HCT116 (cell line): ENCODE results near the gene UGT2A2. TPM values are rescaled to one million over a fixed set of nuclear protein-coding genes. Genes with fewer than 3 reads are reported as not detected.

Source experiments
- ATAC-seq: fragments of 200-7000 bp; cut with Tn5 transposase; 2 replicates; pipeline ENCODE4 v1.9.1; 2020; ENCODE audit warnings: mild to moderate bottlenecking, moderate library complexity
- BruUV-seq: library from RNA; stranded (reverse); fragments of 400-500 nt; replicated peaks from 2 replicates; lab custom pipeline; 2021; lab: Mats Ljungman, UMichigan
- CTCF ChIA-PET: fragments of 300-600 bp; sonication (Branson Sonifier 250); formaldehyde crosslinking; loops from one replicate; lab custom pipeline; 2021; ENCODE audit warnings: antibody characterized with exemption; lab: Charles Lee
- POLR2A ChIA-PET: fragments of 300-600, 350-600 bp; sonication (Branson Sonifier 250); formaldehyde crosslinking; loops from one replicate; lab custom pipeline; 2021; ENCODE audit warnings: antibody characterized with exemption; lab: Charles Lee
- RAD21 ChIA-PET, 2 experiments: fragments of 300-600 bp; sonication (Branson Sonifier 250); formaldehyde crosslinking; loops; one replicate each; lab custom pipeline; 2023; ENCODE audit warnings: low total read pairs in 2 of 2; ENCODE audit not compliant: uncharacterized antibody in 2 of 2, unreplicated experiment in 2 of 2, low non-redundant PET in 1 of 2; lab: Charles Lee
- DNase-seq: peaks from one replicate; pipeline ENCODE4 v3.0.0-alpha.2; 2010; ENCODE audit warnings: low read depth, low spot score
- H2AFZ ChIP-seq: fragments of 200-600 bp; shearing (Covaris generic), sonication (generic); 2 replicates; pipeline ENCODE4 v1.6.1; 2017; ENCODE audit warnings: low read depth, mixed run types, mixed read lengths, antibody characterized with exemption, low read length; ENCODE audit not compliant: poor library complexity, severe bottlenecking
- H3K27ac ChIP-seq: 2 replicates; pipeline ENCODE4 v1.5.1; 2012; ENCODE audit warnings: low read depth, low read length
- H3K27me3 ChIP-seq: fragments of 200-600 bp; sonication (generic); 2 replicates; pipeline ENCODE4 v1.6.1; 2016; ENCODE audit warnings: mixed run types, low read length, mixed read lengths; ENCODE audit not compliant: insufficient read depth
- H3K36me3 ChIP-seq, 2 experiments: fragments of 200-500 bp in 1 of 2; fragments of 200-600 bp in 1 of 2; sonication (Bioruptor generic) in 1 of 2; sonication (generic) in 1 of 2; 2 replicates each; pipeline versions ENCODE4 v1.5.1 to v1.6.1; 2014 to 2016; ENCODE audit warnings: low read length in 2 of 2, inconsistent platforms in 1 of 2, mixed read lengths in 1 of 2, mixed run types in 1 of 2; ENCODE audit not compliant: insufficient read depth in 2 of 2, control insufficient read depth in 1 of 2
- H3K4me1 ChIP-seq, 2 experiments: fragments of 200-600 bp in 1 of 2; sonication (generic) in 1 of 2; 2 replicates each; pipeline versions ENCODE4 v1.5.1 to v1.6.1; 2012 to 2017; ENCODE audit warnings: low read length in 2 of 2, inconsistent platforms in 1 of 2, mild to moderate bottlenecking in 1 of 2, mixed read lengths in 1 of 2, mixed run types in 1 of 2, moderate library complexity in 1 of 2; ENCODE audit not compliant: insufficient read depth in 2 of 2, control insufficient read depth in 1 of 2
- H3K4me2 ChIP-seq: fragments of 200-600 bp; sonication (generic); 2 replicates; pipeline ENCODE4 v1.6.1; 2017; ENCODE audit warnings: mixed run types, low read length, mixed read lengths
- H3K4me3 ChIP-seq, 2 experiments: fragments of 200-600 bp in 1 of 2; sonication (generic) in 1 of 2; replicated peaks in 1 of 2; 2 replicates each; pipeline ENCODE4 v1.5.1; 2011 to 2016; ENCODE audit warnings: low read length in 2 of 2, control low read depth in 1 of 2, low read depth in 1 of 2, mild to moderate bottlenecking in 1 of 2, mixed read lengths in 1 of 2, mixed run types in 1 of 2
- H3K79me2 ChIP-seq: fragments of 200-600 bp; sonication (generic); 2 replicates; pipeline ENCODE4 v1.6.1; 2017; ENCODE audit warnings: mild to moderate bottlenecking, mixed run types, low read length, moderate library complexity, mixed read lengths; ENCODE audit not compliant: insufficient read depth
- H3K9ac ChIP-seq: fragments of 200-600 bp; sonication (generic); 2 replicates; pipeline ENCODE4 v1.6.1; 2016; ENCODE audit warnings: low read length, mixed read lengths
- H3K9me2 ChIP-seq: fragments of 200-600 bp; sonication (generic), shearing (Covaris generic); 2 replicates; pipeline ENCODE4 v1.6.1; 2017; ENCODE audit warnings: mixed run types, mild to moderate bottlenecking, moderate library complexity; ENCODE audit not compliant: insufficient read depth
- H3K9me3 ChIP-seq, 2 experiments: fragments of 200-500 bp in 1 of 2; fragments of 200-600 bp in 1 of 2; sonication (Bioruptor generic) in 1 of 2; sonication (generic) in 1 of 2; 2 replicates each; pipeline ENCODE4 v1.6.1; 2014 to 2017; ENCODE audit warnings: low read length in 2 of 2, mixed read lengths in 2 of 2, inconsistent platforms in 1 of 2, low read depth in 1 of 2, mild to moderate bottlenecking in 1 of 2, mixed run types in 1 of 2, moderate library complexity in 1 of 2; ENCODE audit not compliant: control insufficient read depth in 1 of 2, insufficient read depth in 1 of 2
- H4K20me1 ChIP-seq: fragments of 200-600 bp; sonication (generic), shearing (Covaris generic); 2 replicates; pipeline ENCODE4 v1.6.1; 2017; ENCODE audit warnings: mixed run types, mild to moderate bottlenecking, moderate library complexity; ENCODE audit not compliant: insufficient read depth
- CEBPB ChIP-seq: IDR thresholded peaks from 2 replicates; pipeline ENCODE4 v1.6.1; 2012; ENCODE audit warnings: low read depth
- CTCF ChIP-seq, 3 experiments: fragments of 200-600 bp in 1 of 3; sonication (generic) in 1 of 3; IDR thresholded peaks in 2 of 3; conservative IDR thresholded peaks in 1 of 3; 2 replicates each; pipeline ENCODE4 v1.5.1; 2012 to 2017; ENCODE audit warnings: low read depth in 2 of 3, low read length in 2 of 3, antibody characterized with exemption in 1 of 3, borderline replicate concordance in 1 of 3, control low read depth in 1 of 3, mild to moderate bottlenecking in 1 of 3, mixed read lengths in 1 of 3, mixed run types in 1 of 3, moderate library complexity in 1 of 3; ENCODE audit not compliant: insufficient read depth in 1 of 3
- ELF1 ChIP-seq: IDR thresholded peaks from 2 replicates; pipeline ENCODE4 v1.6.1; 2012; ENCODE audit warnings: low read depth, borderline replicate concordance
- EZH2phosphoT487 ChIP-seq: fragments of 200-600 bp; IDR thresholded peaks from 2 replicates; pipeline ENCODE4 v1.6.1; 2018; ENCODE audit warnings: antibody characterized with exemption, borderline replicate concordance
- JUND ChIP-seq: IDR thresholded peaks from 2 replicates; pipeline ENCODE4 v1.6.1; 2012
- POLR2AphosphoS5 ChIP-seq: IDR thresholded peaks from 2 replicates; pipeline ENCODE4 v1.6.1; 2011; ENCODE audit warnings: mild to moderate bottlenecking, low read depth, low read length, moderate library complexity
- REST ChIP-seq: IDR thresholded peaks from 2 replicates; pipeline ENCODE4 v1.6.1; 2012; ENCODE audit warnings: low read depth
- SP1 ChIP-seq: IDR thresholded peaks from 2 replicates; pipeline ENCODE4 v1.6.1; 2012; ENCODE audit warnings: low read depth
- SRF ChIP-seq: IDR thresholded peaks from 2 replicates; pipeline ENCODE4 v1.6.1; 2012; ENCODE audit warnings: low read depth
- TCF7L2 ChIP-seq: IDR thresholded peaks from 2 replicates; pipeline ENCODE4 v1.7.0; 2011; ENCODE audit warnings: borderline replicate concordance, inconsistent platforms; ENCODE audit not compliant: insufficient read depth, insufficient read length; ENCODE audit errors: extremely low read depth
- YY1 ChIP-seq: IDR thresholded peaks from 2 replicates; pipeline ENCODE4 v1.6.1; 2011; ENCODE audit warnings: low read length, low read depth, moderate library complexity, mild to moderate bottlenecking; ENCODE audit not compliant: insufficient replicate concordance; ENCODE audit errors: extremely low read depth
- ZBTB33 ChIP-seq: IDR thresholded peaks from 2 replicates; pipeline ENCODE4 v1.6.1; 2011; ENCODE audit warnings: mild to moderate bottlenecking, low read length, moderate library complexity; ENCODE audit not compliant: insufficient replicate concordance; ENCODE audit errors: extremely low read depth
- intact Hi-C: fragments of 100-400 bp; cut with micrococcal nuclease; formaldehyde crosslinking; loops from 2 replicates; pipeline ENCODE4 v1.10.0; 2022
- total RNA-seq: library from RNA; stranded (reverse); gene quantifications from one replicate; pipeline ENCODE4 v1.2.1, GENCODE V29; 2021; ENCODE audit not compliant: unreplicated experiment

UGT2A2 gene
- total RNA-seq, 1 experiment from 2014 or later: not detected

GRCh38 chr4:69650872-69651271 lies 11.4 kb upstream of the UGT2A2 start:
- H3K9me3 ChIP-seq: no peaks in the 10 kb centered on the region
- no peak overlapping the region for H3K4me2 ChIP-seq
- intact Hi-C loops: no loop called here
- DNase-seq (no peak), ATAC-seq (no peak)
- no peaks in the 10 kb centered on the region for H3K36me3 ChIP-seq
- no peaks in the 10 kb centered on the region for H4K20me1 ChIP-seq
- H3K9me2 ChIP-seq: no peaks in the 10 kb centered on the region
- ChIA-PET RAD21 (no interaction called here), CTCF (no interaction called here), POLR2A (no interaction called here)
- BruUV-seq: no TSS peak
- TF ChIP-seq TCF7L2 (no peak), ZBTB33 (no peak), REST (no peak), JUND (no peak), YY1 (no peak), SRF (no peak), CTCF (IDR thresholded peaks at IDR 0.05 in 2 of 3, conservative IDR thresholded peaks at IDR 0.05 in 1 of 3; ENCODE audit: borderline replicate concordance in 1 of 3, insufficient read depth in 1 of 3, low read depth in 2 of 3, low read length in 2 of 3) (no peak), SP1 (no peak), EZH2phosphoT487 (no peak), CEBPB (no peak), POLR2AphosphoS5 (no peak), ELF1 (no peak)
- H3K4me1 ChIP-seq: no peaks in the 10 kb centered on the region
- H3K27ac ChIP-seq: no peak overlapping the region
- H3K4me3 ChIP-seq: no peak overlapping the region
- H3K9ac ChIP-seq: no peak overlapping the region
- H3K79me2 ChIP-seq: no peaks in the 10 kb centered on the region
- H3K27me3 ChIP-seq: no peaks in the 10 kb centered on the region
- no peak overlapping the region for H2AFZ ChIP-seq
